MM.1S (cell line): Measurements from ENCODE around the gene NOL4L.

ENCODE experiments used
- DNase-seq: peaks from one replicate; pipeline ENCODE4 v3.0.0-alpha.2; 2015
- H2AFZ ChIP-seq: fragments of 300-600 bp; sonication (generic); 2 replicates; pipeline ENCODE4 v1.6.0; 2016; ENCODE audit warnings: antibody characterized with exemption, low read length
- H3F3A ChIP-seq: fragments of 300-600 bp; sonication (generic); 2 replicates; pipeline ENCODE4 v1.6.1; 2016; ENCODE audit warnings: mild to moderate bottlenecking, antibody characterized with exemption, low read length, moderate library complexity, mixed read lengths; ENCODE audit not compliant: insufficient read depth
- H3K27ac ChIP-seq: fragments of 300-600 bp; sonication (generic); 2 replicates; pipeline ENCODE4 v1.5.1; 2016; ENCODE audit warnings: mild to moderate bottlenecking, low read length
- H3K27me3 ChIP-seq: fragments of 300-600 bp; sonication (generic); replicated peaks from 2 replicates; pipeline ENCODE4 v1.6.0; 2016; ENCODE audit warnings: low read length; ENCODE audit not compliant: insufficient read depth
- H3K36me3 ChIP-seq: fragments of 300-600 bp; sonication (generic); replicated peaks from 2 replicates; pipeline ENCODE4 v1.6.1; 2016; ENCODE audit warnings: mild to moderate bottlenecking, low read length, mixed read lengths; ENCODE audit not compliant: insufficient read depth
- H3K4me1 ChIP-seq: fragments of 300-600 bp; sonication (generic); 2 replicates; pipeline ENCODE4 v1.6.1; 2016; ENCODE audit warnings: low read length, mixed read lengths
- H3K4me2 ChIP-seq: fragments of 300-600 bp; sonication (generic); 2 replicates; pipeline ENCODE4 v1.6.0; 2016; ENCODE audit warnings: low read depth, low read length
- H3K4me3 ChIP-seq: fragments of 300-600 bp; sonication (generic); 2 replicates; pipeline ENCODE4 v1.5.1; 2016; ENCODE audit warnings: low read length, mixed read lengths
- H3K79me2 ChIP-seq: fragments of 300-600 bp; sonication (generic); 2 replicates; pipeline ENCODE4 v1.6.1; 2016; ENCODE audit warnings: mixed run types, low read length, mixed read lengths
- H3K9ac ChIP-seq: fragments of 300-600 bp; sonication (generic); 2 replicates; pipeline ENCODE4 v1.6.1; 2016; ENCODE audit warnings: low read length, mixed read lengths
- H3K9me2 ChIP-seq: fragments of 300-600 bp; sonication (generic); replicated peaks from 2 replicates; pipeline ENCODE4 v1.6.1; 2016; ENCODE audit warnings: mild to moderate bottlenecking, low read length, mixed read lengths; ENCODE audit not compliant: insufficient read depth
- H3K9me3 ChIP-seq: fragments of 300-600 bp; sonication (generic); replicated peaks from 2 replicates; pipeline ENCODE4 v1.6.1; 2016; ENCODE audit warnings: mild to moderate bottlenecking, low read length, mixed read lengths; ENCODE audit not compliant: insufficient read depth
- H4K20me1 ChIP-seq: fragments of 300-600 bp; sonication (generic); 2 replicates; pipeline ENCODE4 v1.6.1; 2016; ENCODE audit warnings: mild to moderate bottlenecking, low read length, moderate library complexity, mixed read lengths; ENCODE audit not compliant: insufficient read depth
- CTCF ChIP-seq: fragments of 300-600 bp; sonication (generic); IDR thresholded peaks from 2 replicates; pipeline ENCODE4 v1.5.1; 2016; ENCODE audit warnings: antibody characterized with exemption, low read length, mixed read lengths
- EZH2 ChIP-seq: fragments of 300-600 bp; sonication (generic); optimal IDR thresholded peaks from 2 replicates; pipeline ENCODE3; 2017; ENCODE audit warnings: low read depth, mild to moderate bottlenecking, antibody characterized with exemption, low read length, mixed read lengths
- EZH2phosphoT487 ChIP-seq: fragments of 300-600 bp; sonication (generic); IDR thresholded peaks from 2 replicates; pipeline ENCODE4 v1.6.1; 2018; ENCODE audit warnings: antibody characterized with exemption, low read length

NOL4L gene

GRCh38 chr20:32538526-32538939 is 46.6 kb downstream of the NOL4L start:
- Histone ChIP-seq H4K20me1 (no peaks in the 10 kb centered on the region), H3K79me2 (no peaks in the 10 kb centered on the region), H3K27me3 (no peaks in the 10 kb centered on the region), H3F3A (peaks cover 19% of the 10 kb centered on the region), H3K9ac (no peak overlapping the region), H3K4me3 (no peak overlapping the region), H3K36me3 (no peaks in the 10 kb centered on the region), H3K4me2 (no peak overlapping the region), H3K27ac (no peak overlapping the region), H2AFZ (no peak overlapping the region), H3K9me3 (no peaks in the 10 kb centered on the region), H3K4me1 (peaks cover 26% of the 10 kb centered on the region), H3K9me2 (no peaks in the 10 kb centered on the region)
- no peak for TF ChIP-seq EZH2phosphoT487
- TF ChIP-seq EZH2: no peak
- TF ChIP-seq CTCF: no peak
- no peak for DNase-seq

- Histone ChIP-seq H3K9ac (peak overlapping the region; percentile 63; the same call in 1 of the 2 replicates), H3K79me2 (no peaks in the 10 kb centered on the region), H3F3A (peaks cover 19% of the 10 kb centered on the region), H3K27ac (peak overlapping the region; percentile 63; the same call in 1 of the 2 replicates), H3K4me3 (peak overlapping the region; percentile 73), H3K4me1 (peaks cover 26% of the 10 kb centered on the region), H4K20me1 (no peaks in the 10 kb centered on the region), H3K4me2 (peak overlapping the region; percentile 82), H3K36me3 (no peaks in the 10 kb centered on the region), H3K9me2 (no peaks in the 10 kb centered on the region), H2AFZ (peak overlapping the region; percentile 77), H3K9me3 (no peaks in the 10 kb centered on the region), H3K27me3 (no peaks in the 10 kb centered on the region)
- no peak for DNase-seq
- no peak for TF ChIP-seq EZH2
- TF ChIP-seq EZH2phosphoT487: no peak
- TF ChIP-seq CTCF: no peak
Measured at GRCh38 chr20:32537657-32538525, 47.2 kb downstream of the NOL4L start.

GRCh38 chr20:32536851-32537656 is 48.1 kb downstream of the NOL4L start:
- Histone ChIP-seq H3K9me3 (no peaks in the 10 kb centered on the region), H3K4me1 (peaks cover 26% of the 10 kb centered on the region), H3K79me2 (no peaks in the 10 kb centered on the region), H3K27me3 (no peaks in the 10 kb centered on the region), H3K9ac (peak overlapping the region; percentile 63), H3K4me2 (peak overlapping the region; percentile 82), H3K9me2 (no peaks in the 10 kb centered on the region), H3K27ac (peak overlapping the region; percentile 63; the same call in 1 of the 2 replicates), H3K4me3 (peak overlapping the region; percentile 73), H2AFZ (peak overlapping the region; percentile 77), H3K36me3 (no peaks in the 10 kb centered on the region), H3F3A (peaks cover 19% of the 10 kb centered on the region), H4K20me1 (no peaks in the 10 kb centered on the region)
- TF ChIP-seq CTCF (no peak), EZH2phosphoT487 (no peak), EZH2 (no peak)
- DNase-seq: peak; percentile 82
